Endodermal cell (in vitro differentiated cells): ENCODE measurements around the gene TAPBPL. TPM values are rescaled to one million over a fixed set of nuclear protein-coding genes. Genes with fewer than 3 reads are reported as not detected.
"Not testable (repeated sequence)": the region's sequence is repeated elsewhere in the genome, so short reads cannot be mapped to it uniquely, and the experiment has no call there.

Source experiments
- DNase-seq: peaks from one replicate; pipeline ENCODE4 v3.0.0-alpha.2; 2017
- H3K27ac ChIP-seq: 2 replicates; pipeline ENCODE4 v1.5.1; 2013; ENCODE audit warnings: mild to moderate bottlenecking, low read depth, low read length, moderate library complexity
- H3K27me3 ChIP-seq: 2 replicates; pipeline ENCODE4 v1.6.1; 2013; ENCODE audit warnings: mild to moderate bottlenecking, low read length, moderate library complexity; ENCODE audit not compliant: insufficient read depth, control insufficient read depth, poor library complexity, severe bottlenecking
- H3K36me3 ChIP-seq: 2 replicates; pipeline ENCODE4 v1.7.0; 2013; ENCODE audit warnings: mild to moderate bottlenecking, low read length, moderate library complexity; ENCODE audit not compliant: control insufficient read depth, insufficient read depth
- H3K4me1 ChIP-seq: one replicate; pipeline ENCODE4 v1.7.0; 2013; ENCODE audit warnings: low read length; ENCODE audit not compliant: control insufficient read depth, insufficient read depth
- H3K4me3 ChIP-seq: 2 replicates; pipeline ENCODE4 v1.5.1; 2013; ENCODE audit warnings: mild to moderate bottlenecking, low read length, moderate library complexity
- H3K9ac ChIP-seq: 2 replicates; pipeline ENCODE4 v1.6.1; 2013; ENCODE audit warnings: mild to moderate bottlenecking, low read length, moderate library complexity; ENCODE audit not compliant: poor library complexity, severe bottlenecking; ENCODE audit errors: extremely low read depth
- H3K9me3 ChIP-seq: 2 replicates; pipeline ENCODE4 v1.6.1; 2013; ENCODE audit warnings: mild to moderate bottlenecking, low read length, moderate library complexity; ENCODE audit not compliant: control insufficient read depth
- H3K27ac Mint-ChIP-seq: 2 replicates; pipeline ENCODE4 v1.8.0; 2020; ENCODE audit warnings: mixed read lengths
- H3K27me3 Mint-ChIP-seq: 2 replicates; pipeline ENCODE4 v1.8.0; 2021; ENCODE audit warnings: mild to moderate bottlenecking, mixed read lengths; ENCODE audit not compliant: insufficient read depth
- H3K36me3 Mint-ChIP-seq: 2 replicates; pipeline ENCODE4 v1.8.0; 2020; ENCODE audit warnings: low read depth, mixed read lengths
- H3K4me1 Mint-ChIP-seq: 2 replicates; pipeline ENCODE4 v1.8.0; 2020; ENCODE audit warnings: mixed read lengths
- H3K4me3 Mint-ChIP-seq: 2 replicates; pipeline ENCODE4 v1.8.0; 2020; ENCODE audit warnings: mild to moderate bottlenecking, moderate library complexity, mixed read lengths
- H3K9me3 Mint-ChIP-seq: 2 replicates; pipeline ENCODE4 v1.8.0; 2020; ENCODE audit warnings: mild to moderate bottlenecking, mixed read lengths
- CTCF ChIP-seq: fragments of 200-600 bp; sonication (generic); conservative IDR thresholded peaks from 2 replicates; pipeline ENCODE4 v1.5.0; 2021; ENCODE audit warnings: antibody characterized with exemption, mild to moderate bottlenecking
- WGBS, 2 experiments: methylation state at CpG; one replicate each; pipeline versions ENCODE4 v1.1.5 to v1.1.7; 2013; ENCODE audit warnings: missing lambda C conversion rate in 2 of 2, mixed read lengths in 1 of 2; ENCODE audit not compliant: insufficient coverage in 1 of 2, insufficient read length in 1 of 2; 5-methylcytosine and 5-hydroxymethylcytosine counted together
- total RNA-seq, 2 donors: library from RNA; stranded (reverse); fragmentation: NEBNext Ultra II Directional in 1 of 2; extraction: Animal tissue kit (Norgen Biotek cat#: 25700) in 1 of 2; gene quantifications; 2 replicates in 1 of 2; 3 replicates in 1 of 2; pipeline ENCODE4 v1.2.1, GENCODE V29; 2021

Gene TAPBPL
- total RNA-seq, 2 donors from 2014 or later: 0.55 to 1.4 TPM

- Mint-ChIP-seq H3K4me3 (peak overlapping the region; percentile 83), H3K4me1 (peaks cover 23% of the 10 kb centered on the region), H3K9me3 (no peaks in the 10 kb centered on the region), H3K36me3 (peaks cover 54% of the 10 kb centered on the region), H3K27ac (no peak overlapping the region), H3K27me3 (no peaks in the 10 kb centered on the region)
- peak overlapping the region; percentile 94 for H3K4me3 ChIP-seq
- 87 to 100% methylated on average over 1 of the region's 1 CpG for WGBS, 2 experiments
- H3K36me3 ChIP-seq: peaks cover 56% of the 10 kb centered on the region
- no peak for TF ChIP-seq CTCF
- DNase-seq: no peak
- H3K9me3 ChIP-seq: no peaks in the 10 kb centered on the region
- peaks cover 5% of the 10 kb centered on the region for H3K4me1 ChIP-seq
- H3K27ac ChIP-seq: no peak overlapping the region
- H3K27me3 ChIP-seq: no peaks in the 10 kb centered on the region
- H3K9ac ChIP-seq: peak overlapping the region; percentile 81
These were observed 43.1 kb downstream of the TAPBPL start for GRCh38 chr12:6494968-6495367.

- not testable (repeated sequence) for H3K4me3 ChIP-seq, DNase-seq, H3K9me3 ChIP-seq, H3K9ac ChIP-seq, H3K9me3 Mint-ChIP-seq, H3K27me3 ChIP-seq, H3K27ac ChIP-seq, H3K27me3 Mint-ChIP-seq, H3K4me1 ChIP-seq
- H3K27ac Mint-ChIP-seq: peak overlapping the region; percentile 82
- peaks cover 60% of the 10 kb centered on the region for H3K36me3 ChIP-seq
- peaks cover 20% of the 10 kb centered on the region for H3K4me1 Mint-ChIP-seq
- peak overlapping the region; percentile 4 for H3K4me3 Mint-ChIP-seq
- WGBS, 2 experiments: 92 to 100% methylated on average over 1 to 2 of the region's 3 CpGs
- peaks cover 40% of the 10 kb centered on the region for H3K36me3 Mint-ChIP-seq
These were observed 45.4 kb downstream of the TAPBPL start for GRCh38 chr12:6497291-6497690.

- no peaks in the 10 kb centered on the region for H3K9me3 ChIP-seq
- no peak for TF ChIP-seq CTCF
- H3K9ac ChIP-seq: no peak overlapping the region
- no peak for DNase-seq
- H3K27ac ChIP-seq: no peak overlapping the region
- H3K4me1 ChIP-seq: peaks cover 5% of the 10 kb centered on the region
- Mint-ChIP-seq H3K9me3 (no peaks in the 10 kb centered on the region), H3K36me3 (peaks cover 43% of the 10 kb centered on the region), H3K27ac (no peak overlapping the region), H3K4me3 (no peak overlapping the region), H3K4me1 (peaks cover 4% of the 10 kb centered on the region), H3K27me3 (no peaks in the 10 kb centered on the region)
- H3K27me3 ChIP-seq: no peaks in the 10 kb centered on the region
- H3K36me3 ChIP-seq: peaks cover 71% of the 10 kb centered on the region
- no peak overlapping the region for H3K4me3 ChIP-seq
- WGBS, 2 experiments: 92 to 97% methylated on average over 2 of the region's 2 CpGs
These were observed 48.6 kb downstream of the TAPBPL start for GRCh38 chr12:6500466-6500865.
